Ishikawa (cell line): ENCODE data around the gene DRD3.

ENCODE experiments used
- MAX ChIP-seq: IDR thresholded peaks from 2 replicates; pipeline ENCODE4 v1.6.1; 2012
- YY1 ChIP-seq: IDR thresholded peaks from 2 replicates; pipeline ENCODE4 v1.6.1; 2012; ENCODE audit warnings: low read depth
- ZBTB7A ChIP-seq: IDR thresholded peaks from 2 replicates; pipeline ENCODE4 v1.6.1; 2012; ENCODE audit warnings: low read depth

DNA sequence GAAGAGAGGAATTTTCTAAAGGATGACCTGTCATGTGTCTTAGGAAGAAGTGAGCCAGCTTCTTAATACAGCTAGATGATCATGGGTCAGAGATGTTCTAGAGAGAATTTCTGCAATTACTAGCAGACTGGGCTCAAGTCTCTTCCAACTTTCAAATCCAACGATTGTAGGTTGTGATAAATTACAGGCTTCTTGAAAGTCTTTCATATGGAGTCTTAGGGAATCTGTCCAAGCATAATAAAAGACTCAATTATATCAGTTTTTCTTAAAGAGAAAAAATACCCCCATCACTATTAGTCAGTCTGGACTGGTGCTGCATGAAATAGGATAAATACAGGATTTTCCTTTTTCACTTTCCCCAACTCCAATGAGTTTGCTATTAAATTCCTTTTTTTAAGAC is 59.1 kb downstream of the DRD3 start:
- TF ChIP-seq YY1 = no peak
- no peak for TF ChIP-seq MAX
- TF ChIP-seq ZBTB7A = no peak
